ENCODE results near the gene RGS18. TPM values are rescaled to one million over a fixed set of nuclear protein-coding genes. Genes with fewer than 3 reads are reported as not detected.

RGS18 gene
- not detected in 2 replicates for total RNA-seq

DNA sequence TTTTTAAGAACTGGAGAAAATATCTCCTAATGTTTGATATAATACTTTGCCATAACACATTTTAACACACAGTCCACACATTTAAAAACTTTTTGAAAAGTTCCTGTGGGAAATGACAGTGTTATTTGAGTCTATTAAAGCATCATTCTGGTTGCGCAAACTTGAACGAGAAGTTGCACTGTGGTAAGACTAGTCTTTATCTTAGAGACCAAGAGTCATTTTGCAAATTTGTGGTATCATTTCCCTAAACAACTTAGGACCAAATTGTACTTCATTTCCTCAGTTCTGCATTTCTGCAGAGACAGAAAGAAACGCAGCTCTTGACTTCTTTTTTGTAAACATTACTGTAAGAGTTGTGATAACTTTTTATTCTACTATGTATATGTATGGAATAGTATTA, at the start of gene RGS18:
Gene RGS18, plus strand, starts transcription at position 282 of the 400 bp plus-strand sequence. CDS start 176 bp downstream, outside the sequence.

Other genes starting within 250 kb of the RGS18 start
- not detected in 2 replicates for gene RGS21, start 158.5 kb downstream of the RGS18 start, total RNA-seq

Data from bladder microvascular endothelial cell (primary cell).